Esophagus squamous epithelium (tissue), 4 donors: Measurements from ENCODE around the gene CDK13.

Experiments
- POLR2A ChIP-seq, 4 donors: fragments of 450-650 bp; IDR thresholded peaks; one replicate each; pipeline ENCODE4 v1.6.1; 2017; ENCODE audit warnings: antibody characterized with exemption in 4 of 4, mild to moderate bottlenecking in 4 of 4, moderate library complexity in 3 of 4
- TF ChIP-seq, protein P1 (sequence below), 6 experiments: fragments of 450-650 bp in 4 of 6; fragments of 200-600 bp in 2 of 6; sonication (generic) in 2 of 6; IDR thresholded peaks; one replicate each; pipeline ENCODE4 v1.5.1; 2016 to 2019; ENCODE audit warnings: antibody characterized with exemption in 6 of 6, mild to moderate bottlenecking in 4 of 6, moderate library complexity in 4 of 6

DNA sequence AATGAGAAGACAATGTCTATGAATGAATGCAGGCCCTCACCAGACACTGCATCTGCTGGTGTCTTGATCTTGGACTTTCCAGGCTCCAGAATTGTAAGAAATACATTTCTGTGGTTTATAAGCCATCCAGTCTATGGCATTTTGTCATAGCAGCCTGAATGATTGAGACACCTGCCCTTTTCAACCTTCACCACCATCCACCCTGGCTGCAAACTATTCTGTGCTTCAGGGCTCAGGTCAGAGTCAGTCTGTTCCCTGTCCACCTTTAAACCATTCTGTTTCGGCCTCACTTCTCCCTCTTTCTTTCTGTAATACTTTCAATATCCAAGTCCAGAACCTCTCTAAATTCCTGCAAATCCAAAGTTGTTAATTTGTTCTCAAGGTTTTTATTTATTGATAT lies 15.9 kb upstream of the CDK13 start:
- TF ChIP-seq, protein P1, sequence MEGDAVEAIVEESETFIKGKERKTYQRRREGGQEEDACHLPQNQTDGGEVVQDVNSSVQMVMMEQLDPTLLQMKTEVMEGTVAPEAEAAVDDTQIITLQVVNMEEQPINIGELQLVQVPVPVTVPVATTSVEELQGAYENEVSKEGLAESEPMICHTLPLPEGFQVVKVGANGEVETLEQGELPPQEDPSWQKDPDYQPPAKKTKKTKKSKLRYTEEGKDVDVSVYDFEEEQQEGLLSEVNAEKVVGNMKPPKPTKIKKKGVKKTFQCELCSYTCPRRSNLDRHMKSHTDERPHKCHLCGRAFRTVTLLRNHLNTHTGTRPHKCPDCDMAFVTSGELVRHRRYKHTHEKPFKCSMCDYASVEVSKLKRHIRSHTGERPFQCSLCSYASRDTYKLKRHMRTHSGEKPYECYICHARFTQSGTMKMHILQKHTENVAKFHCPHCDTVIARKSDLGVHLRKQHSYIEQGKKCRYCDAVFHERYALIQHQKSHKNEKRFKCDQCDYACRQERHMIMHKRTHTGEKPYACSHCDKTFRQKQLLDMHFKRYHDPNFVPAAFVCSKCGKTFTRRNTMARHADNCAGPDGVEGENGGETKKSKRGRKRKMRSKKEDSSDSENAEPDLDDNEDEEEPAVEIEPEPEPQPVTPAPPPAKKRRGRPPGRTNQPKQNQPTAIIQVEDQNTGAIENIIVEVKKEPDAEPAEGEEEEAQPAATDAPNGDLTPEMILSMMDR (IDR thresholded peaks at IDR 0.05) = no peak
- TF ChIP-seq POLR2A (IDR thresholded peaks at IDR 0.05) = no peak
